GM10266 (cell line): Measurements from ENCODE around the gene IER3.

ENCODE experiments used
- DNase-seq: peaks from one replicate; pipeline ENCODE4 v3.0.0; 2012; ENCODE audit errors: extremely low spot score
- CTCF ChIP-seq: IDR thresholded peaks from 2 replicates; pipeline ENCODE4 v1.5.1; 2012; ENCODE audit warnings: mild to moderate bottlenecking, low read depth; ENCODE audit not compliant: control insufficient read depth, insufficient read depth; ENCODE audit errors: missing control alignments

Gene IER3, protein sequence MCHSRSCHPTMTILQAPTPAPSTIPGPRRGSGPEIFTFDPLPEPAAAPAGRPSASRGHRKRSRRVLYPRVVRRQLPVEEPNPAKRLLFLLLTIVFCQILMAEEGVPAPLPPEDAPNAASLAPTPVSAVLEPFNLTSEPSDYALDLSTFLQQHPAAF

GRCh38 chr6:30744054-30744805 is at the start of gene IER3:
Gene IER3, minus strand, starts transcription at chr6:30744547. Its CDS starts 29 bp downstream, at chr6:30744518.
- TF ChIP-seq CTCF: peak; percentile 72

GRCh38 chr6:30793521-30794194 is 49.3 kb upstream of the IER3 start:
- DNase-seq: peak; percentile 66
- TF ChIP-seq CTCF: no peak

More at GRCh38 chr6:30744054-30744805, at the start of gene IER3:
- peak; percentile 81 for DNase-seq

- TF ChIP-seq CTCF: no peak
- no peak for DNase-seq
Measured at GRCh38 chr6:30792786-30793185, 48.4 kb upstream of the IER3 start.

DNA sequence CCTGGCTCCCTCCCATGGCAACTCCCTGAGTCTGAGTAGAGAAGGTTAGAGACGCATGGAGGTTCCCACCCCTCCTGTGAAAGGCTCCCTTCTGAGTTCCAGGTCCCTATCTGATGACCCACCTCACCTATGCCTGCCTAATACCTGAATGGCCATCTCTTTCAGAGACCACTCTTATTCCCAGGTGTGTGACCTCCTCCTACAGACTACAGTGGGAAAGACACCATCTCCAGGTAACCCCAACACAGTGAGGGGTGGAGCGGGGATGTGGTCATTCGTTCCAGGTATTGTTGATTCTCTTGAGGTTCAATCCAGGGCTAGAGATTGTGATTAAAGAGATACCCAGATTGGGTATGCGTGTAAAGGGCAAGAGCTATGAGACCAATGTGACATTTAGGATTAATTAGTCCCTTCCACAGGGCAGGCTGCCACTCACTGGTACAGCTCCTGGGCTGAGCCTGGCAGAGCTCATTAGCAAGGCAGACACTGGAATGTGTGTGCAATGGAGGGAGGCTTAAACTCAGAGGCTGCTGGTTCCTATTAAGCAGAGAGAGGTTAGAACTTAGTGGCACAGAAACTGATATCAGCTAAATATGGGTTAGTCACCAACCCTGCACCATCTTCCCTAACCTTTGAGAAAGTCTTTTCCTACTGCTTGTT is 46.5 kb upstream of the IER3 start:
- DNase-seq: no peak
- TF ChIP-seq CTCF: no peak

DNA sequence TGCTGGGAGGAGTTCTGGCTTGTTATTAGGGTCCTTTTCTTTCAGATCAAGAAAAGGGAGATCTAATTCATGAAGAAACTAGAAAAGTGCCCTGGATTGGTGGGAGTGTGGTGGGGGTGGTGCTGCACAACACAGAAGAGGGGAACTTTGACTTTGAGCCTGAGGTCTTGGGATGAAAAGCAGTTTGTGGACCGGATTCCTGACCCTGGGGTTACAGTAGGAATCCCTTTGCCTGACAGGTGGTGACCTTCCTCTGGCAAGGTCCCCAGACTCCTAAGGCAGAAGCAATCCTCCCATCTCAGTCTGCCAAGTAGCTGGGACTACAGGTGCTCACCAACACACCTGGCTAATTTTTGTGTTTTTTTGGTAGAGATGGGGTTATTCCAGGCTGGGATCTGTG is 45.3 kb upstream of the IER3 start:
- TF ChIP-seq CTCF: no peak
- no peak for DNase-seq

DNA sequence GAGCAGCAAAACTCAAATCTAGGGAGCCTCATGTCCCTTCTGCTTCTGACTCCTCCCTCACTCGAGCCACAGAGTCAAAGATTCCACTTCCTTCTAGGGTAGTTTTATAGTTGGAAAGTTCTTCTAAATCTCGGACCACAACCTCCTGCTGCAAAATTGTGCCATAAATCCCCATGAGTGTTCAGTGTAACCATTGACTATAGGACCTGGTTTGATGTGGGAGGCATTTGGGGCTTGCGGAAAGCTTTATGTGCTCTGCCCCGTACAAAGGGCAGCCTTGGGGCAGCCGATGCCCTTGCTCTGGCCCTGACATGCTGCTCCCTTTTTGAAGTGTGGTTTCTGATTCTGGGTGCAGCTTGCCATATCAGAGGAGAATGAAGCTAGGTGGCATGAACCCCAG is 43.6 kb upstream of the IER3 start:
- DNase-seq: no peak
- TF ChIP-seq CTCF: no peak
